HPDE6-E6E7 (cell line): ENCODE data around the gene VWA3B.
"Not testable (repeated sequence)": the region's sequence is repeated elsewhere in the genome, so short reads cannot be mapped to it uniquely, and the experiment has no call there.

Experiments used
- DNase-seq: peaks from one replicate; pipeline ENCODE4 v3.0.0; 2011; ENCODE audit warnings: missing footprints; ENCODE audit errors: extremely low spot score

VWA3B gene

DNA sequence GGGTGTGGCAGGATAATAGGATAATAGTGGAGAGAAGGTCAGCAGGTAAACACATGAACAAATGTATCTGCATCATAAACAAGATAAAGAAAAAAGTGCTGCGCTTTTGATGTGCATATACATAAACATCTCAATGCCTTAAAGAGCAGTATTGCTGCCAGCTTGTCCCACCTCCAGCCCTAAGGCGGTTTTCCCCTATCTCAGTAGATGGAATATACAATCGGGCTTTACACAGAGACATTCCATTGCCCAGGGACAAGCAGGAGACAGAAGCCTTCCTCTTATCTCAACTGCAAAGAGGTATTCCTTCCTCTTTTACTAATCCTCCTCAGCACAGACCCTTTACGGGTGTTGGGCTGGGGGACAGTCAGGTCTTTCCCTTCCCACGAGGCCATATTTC, 43.1 kb downstream of the VWA3B start:
- DNase-seq, result not testable (repeated sequence)

- DNase-seq, result no peak
These were observed 47.4 kb downstream of the VWA3B start for GRCh38 chr2:98134172-98135005.

DNA sequence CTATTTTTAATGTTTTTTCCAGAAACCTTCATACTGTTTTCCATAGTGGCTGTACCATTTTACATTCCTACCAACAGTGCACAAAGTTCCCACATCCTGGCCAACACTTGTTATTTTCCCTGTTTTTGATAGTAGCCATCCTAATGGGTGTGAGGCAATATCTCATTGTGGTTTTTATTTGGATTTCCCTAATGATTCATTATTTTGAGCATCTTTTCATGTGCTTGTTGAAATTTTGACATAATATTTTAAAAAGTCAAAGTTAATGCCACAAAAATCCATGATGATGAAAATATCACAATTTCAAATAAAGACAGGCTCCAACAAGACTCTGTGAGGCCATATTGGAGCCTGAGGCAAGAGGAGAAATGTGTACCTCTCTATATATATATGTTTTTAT, 50.2 kb downstream of the VWA3B start:
- DNase-seq, result no peak

DNA sequence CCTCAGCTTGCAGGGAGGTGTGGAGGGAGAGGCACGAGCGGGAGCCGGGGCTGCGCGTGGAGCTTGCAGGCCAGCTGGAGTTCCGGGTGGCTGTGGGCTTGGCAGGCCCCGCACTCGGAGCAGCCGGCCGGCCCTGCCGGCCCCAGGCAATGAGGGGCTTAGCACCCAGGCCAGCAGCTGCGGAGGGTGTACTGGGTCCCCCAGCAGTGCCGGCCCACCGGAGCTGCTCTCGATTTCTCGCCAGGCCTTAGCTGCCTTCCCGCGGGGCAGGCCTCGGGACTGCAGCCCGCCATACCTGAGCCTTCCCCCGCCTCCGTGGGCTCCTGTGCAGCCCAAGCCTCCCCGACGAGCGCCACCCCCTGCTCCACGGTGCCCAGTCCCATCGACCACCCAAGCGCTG, 52.0 kb downstream of the VWA3B start:
- DNase-seq, result not testable (repeated sequence)

DNA sequence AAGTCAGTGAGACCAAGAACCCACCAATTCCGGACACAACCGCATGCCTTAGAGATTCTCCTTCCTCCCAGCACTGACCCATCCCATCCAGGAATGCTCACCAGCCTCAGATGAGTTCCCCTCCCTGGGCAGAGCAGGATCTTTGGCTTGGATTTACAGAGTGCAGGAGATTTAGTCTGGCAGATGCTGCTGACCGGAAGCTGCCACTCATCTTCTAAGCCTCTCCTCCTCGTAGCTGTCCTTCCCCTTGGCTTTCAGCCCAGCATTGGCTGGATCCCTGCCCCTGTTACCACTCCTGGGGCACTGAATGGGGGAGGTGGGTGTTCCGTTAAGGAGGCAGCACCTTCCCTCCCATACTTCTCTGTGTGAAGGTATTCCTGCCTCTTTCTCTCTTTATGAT, 53.2 kb downstream of the VWA3B start:
- no peak for DNase-seq

DNA sequence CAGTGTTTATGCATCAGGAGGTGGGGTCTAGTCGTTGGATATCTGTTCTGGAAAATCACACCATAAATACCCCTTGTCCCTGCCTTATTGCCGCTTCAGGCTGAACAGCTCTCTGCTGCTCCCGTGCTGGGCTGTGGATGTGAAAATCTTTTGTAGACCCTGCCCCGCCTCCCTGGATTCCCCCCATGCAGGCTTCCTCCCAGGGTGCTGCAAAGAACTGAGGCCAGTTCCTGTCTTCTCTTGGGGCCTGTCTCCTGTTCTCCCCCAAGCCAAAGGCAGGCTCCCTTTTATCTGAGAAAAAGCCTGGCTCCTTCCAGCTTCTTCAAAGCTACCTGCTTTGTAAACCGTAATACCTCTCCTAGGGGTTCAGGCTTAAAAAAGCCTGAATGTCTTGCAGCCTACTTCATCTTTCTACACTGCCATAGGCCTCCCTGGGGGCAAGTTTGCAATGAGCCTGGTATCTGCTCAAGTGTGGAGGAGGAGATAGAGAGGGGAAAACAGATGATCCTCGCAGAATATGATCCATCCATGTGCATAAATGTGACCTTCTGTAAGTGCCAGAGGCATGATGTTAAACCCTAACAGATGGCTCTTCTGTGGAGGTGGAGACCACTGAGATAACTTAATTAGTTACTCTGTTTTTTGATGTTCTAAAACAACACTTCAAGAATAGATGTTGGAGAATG, 55.3 kb downstream of the VWA3B start:
- no peak for DNase-seq

GRCh38 chr2:98145070-98145469, 58.1 kb downstream of the VWA3B start:
- no peak for DNase-seq

- DNase-seq, result not testable (repeated sequence)
These were observed 60.9 kb downstream of the VWA3B start for GRCh38 chr2:98147900-98148299.

- no peak for DNase-seq
These were observed 61.8 kb downstream of the VWA3B start for GRCh38 chr2:98148595-98149332.

- peak; percentile 38 for DNase-seq
These were observed 62.3 kb downstream of the VWA3B start for GRCh38 chr2:98149333-98149697.

GRCh38 chr2:98153481-98153880, 66.5 kb downstream of the VWA3B start:
- DNase-seq, result no peak

DNA sequence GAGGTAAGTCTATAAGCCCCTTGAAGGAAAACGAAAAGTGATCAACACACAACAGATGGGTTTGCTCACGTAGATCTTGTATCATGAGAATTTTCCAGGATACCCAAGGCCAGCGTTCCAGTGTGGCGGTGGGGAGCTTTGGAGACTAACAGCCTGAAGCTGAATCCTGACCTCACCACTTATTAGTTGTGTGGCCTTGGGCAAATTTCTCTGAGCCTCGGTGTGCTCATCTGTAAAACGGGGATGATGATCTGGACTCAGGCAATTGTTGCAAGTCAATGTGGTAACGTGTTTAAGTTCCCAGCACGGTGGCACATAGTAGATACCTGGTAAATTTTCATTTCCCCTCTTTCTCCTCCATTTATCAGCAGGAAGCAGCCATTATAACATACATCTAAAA, 68.3 kb downstream of the VWA3B start:
- no peak for DNase-seq

DNA sequence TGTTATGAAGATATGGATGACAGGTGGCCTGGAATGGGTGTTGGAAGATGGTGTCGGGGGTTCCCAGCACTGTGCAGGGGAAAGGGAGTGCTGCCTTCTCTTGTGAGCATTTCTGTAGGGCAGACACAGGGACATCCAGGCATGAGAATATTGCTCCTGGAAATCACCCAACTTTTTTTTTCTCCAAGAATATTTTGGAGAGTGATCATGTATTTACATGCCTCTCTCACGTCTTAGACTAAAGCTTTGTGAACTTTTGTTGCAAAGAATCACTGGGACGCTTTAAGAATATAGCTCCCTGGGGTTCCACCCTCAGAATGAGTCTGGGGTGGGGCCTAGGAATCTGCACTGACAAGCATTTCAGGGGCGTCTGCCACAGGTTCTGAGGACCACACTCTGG, 68.7 kb downstream of the VWA3B start:
- DNase-seq, result no peak

DNA sequence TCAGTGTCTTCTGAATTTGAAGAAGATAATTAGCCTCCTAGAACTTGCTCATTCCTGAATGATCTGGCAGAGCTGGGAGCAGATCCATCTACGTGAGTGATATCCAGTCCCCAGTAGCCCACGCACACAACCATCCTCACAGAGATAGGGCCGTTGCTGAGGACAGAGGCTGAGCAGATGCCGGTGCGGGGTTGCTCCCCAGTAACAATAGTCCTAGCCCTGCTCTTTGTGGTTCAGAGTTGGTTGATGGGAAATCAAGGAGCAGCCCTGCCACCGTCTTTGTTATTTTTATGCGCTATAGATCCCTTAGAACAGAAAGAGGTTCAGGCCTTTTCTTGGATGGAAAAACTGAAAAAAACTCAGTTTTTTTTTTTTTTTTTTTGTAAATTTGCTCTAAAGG, 69.3 kb downstream of the VWA3B start:
- DNase-seq, result no peak

- DNase-seq, result no peak
These were observed 70.6 kb downstream of the VWA3B start for GRCh38 chr2:98157557-98157956.

DNA sequence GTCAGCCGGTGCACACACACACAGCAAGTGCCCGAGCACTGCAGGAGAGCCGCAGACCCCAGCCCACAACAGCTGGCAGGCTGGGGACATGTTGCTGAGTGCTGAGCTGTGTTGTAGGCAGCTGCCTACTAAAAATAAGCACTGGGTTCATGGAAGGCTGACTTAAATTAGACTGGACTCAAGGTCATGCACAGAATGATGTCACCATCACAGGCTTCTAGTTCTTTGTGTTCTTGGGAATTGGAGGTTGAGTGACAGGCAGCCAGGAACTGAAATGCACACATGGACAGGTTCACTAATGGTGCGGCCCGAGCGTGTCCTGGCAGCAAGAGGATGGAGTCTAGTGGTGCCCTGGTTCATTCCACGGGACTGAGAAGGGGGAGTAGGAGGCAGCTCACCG, 71.3 kb downstream of the VWA3B start:
- no peak for DNase-seq

DNA sequence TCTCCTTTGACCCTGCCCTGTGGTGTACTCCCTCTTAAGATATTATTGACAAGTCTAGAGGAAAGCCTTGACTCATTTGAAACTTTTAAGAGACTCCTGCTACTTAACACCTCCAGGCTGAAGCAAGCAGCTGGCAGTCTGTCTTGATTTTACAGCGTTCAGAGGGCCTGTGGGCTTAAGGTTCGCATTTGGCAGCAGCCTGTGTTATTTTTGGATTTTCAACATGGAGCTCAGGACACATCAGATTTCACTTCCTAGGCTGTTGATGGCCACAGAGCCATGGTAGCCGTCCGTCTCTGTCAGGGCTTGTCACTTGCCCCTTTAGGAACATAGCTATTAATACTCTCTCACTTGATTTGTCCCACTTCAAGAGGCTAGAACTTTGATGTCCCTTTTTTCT, 73.6 kb downstream of the VWA3B start:
- DNase-seq, result no peak

GRCh38 chr2:98161186-98161585, 74.2 kb downstream of the VWA3B start:
- DNase-seq, result no peak

DNA sequence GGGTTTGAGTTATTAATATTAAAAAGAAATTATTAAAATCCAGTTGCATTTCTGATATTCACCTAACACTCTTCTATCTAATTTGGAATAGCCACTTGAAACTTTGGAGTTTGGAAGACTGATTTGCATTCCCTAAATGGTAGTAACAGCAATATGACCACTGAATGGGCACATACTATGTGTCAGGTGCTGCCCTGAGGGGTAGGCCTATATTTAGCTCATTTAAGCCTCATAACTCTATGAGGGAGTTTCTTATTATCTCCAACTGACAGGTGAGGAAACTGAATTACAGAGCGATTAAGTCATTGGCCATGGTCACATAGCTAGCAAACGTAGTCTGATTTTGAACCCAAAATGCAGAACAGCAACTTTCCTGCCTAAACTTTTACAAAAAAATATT, 77.3 kb downstream of the VWA3B start:
- DNase-seq, result no peak

DNA sequence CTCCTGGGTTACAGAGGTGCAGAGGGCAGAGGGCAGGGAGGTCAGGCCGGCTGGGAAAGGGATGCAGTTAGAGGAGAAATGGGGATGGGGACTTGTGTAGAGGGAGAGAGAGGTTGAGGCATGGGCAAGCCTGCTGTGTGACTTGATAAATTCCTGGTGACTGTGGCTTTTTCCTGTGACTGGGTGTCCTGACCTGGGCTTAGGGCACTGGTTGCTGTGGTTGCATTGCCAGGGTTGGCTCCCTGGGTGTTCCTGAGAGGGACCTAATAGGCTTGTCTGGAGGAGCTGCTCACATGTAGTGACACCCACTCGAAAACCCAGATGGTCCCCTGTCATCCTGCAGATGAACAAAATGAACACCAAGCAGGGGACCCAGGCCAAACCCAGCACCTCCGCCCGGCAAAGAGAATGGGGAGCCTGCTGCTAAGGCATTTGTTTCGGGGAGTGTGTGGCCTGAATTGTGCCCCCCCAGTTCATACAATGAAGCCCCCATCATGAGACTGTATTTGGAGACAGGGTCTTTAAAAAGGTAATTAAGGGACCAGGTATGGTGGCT, 78.6 kb downstream of the VWA3B start:
- no peak for DNase-seq

GRCh38 chr2:98167916-98168315, 80.9 kb downstream of the VWA3B start:
- no peak for DNase-seq

- no peak for DNase-seq
These were observed 83.1 kb downstream of the VWA3B start for GRCh38 chr2:98170076-98170475.
